Endothelial cell of umbilical vein (primary cell): Measurements from ENCODE around the gene UBE2C. TPM values are rescaled to one million over a fixed set of nuclear protein-coding genes. Genes with fewer than 3 reads are reported as not detected.

Experiments used
- BruUV-seq: library from RNA; stranded (reverse); fragments of 400-500 nt; replicated peaks from 2 replicates; lab custom pipeline; 2021; lab: Mats Ljungman, UMichigan
- CTCF ChIA-PET: fragments of 300-600, 350-600 bp; sonication (Branson Sonifier 250); formaldehyde crosslinking; loops from one replicate; lab custom pipeline; 2021; ENCODE audit warnings: antibody characterized with exemption, inconsistent platforms; lab: Charles Lee
- POLR2A ChIA-PET: fragments of 300-600, 350-600 bp; sonication (Branson Sonifier 250); formaldehyde crosslinking; loops from one replicate; lab custom pipeline; 2021; ENCODE audit warnings: antibody characterized with exemption, inconsistent platforms; lab: Charles Lee
- DNase-seq: peaks from one replicate; pipeline ENCODE4 v3.0.0-alpha.2; 2011; ENCODE audit warnings: low read depth, low spot score
- FAIRE-seq: peaks from 2 replicates; lab custom pipeline; 2011; peaks lifted over from hg19 to GRCh38; lab: Jason Lieb, UNC
- H2AFZ ChIP-seq: 2 replicates; pipeline ENCODE4 v1.6.0; 2012; ENCODE audit warnings: low read depth, low read length, control low read depth, inconsistent platforms
- H3K27ac ChIP-seq: 2 replicates; pipeline ENCODE4 v1.5.1; 2011; ENCODE audit warnings: low read depth, mild to moderate bottlenecking, control low read depth, low read length, moderate library complexity; ENCODE audit not compliant: insufficient read depth
- H3K27me3 ChIP-seq, 2 experiments: 2 replicates each; pipeline versions ENCODE4 v1.6.0 to v1.6.1; 2011; ENCODE audit warnings: low read length in 2 of 2, mixed read lengths in 1 of 2; ENCODE audit not compliant: control insufficient read depth in 2 of 2, insufficient read depth in 2 of 2
- H3K36me3 ChIP-seq, 2 experiments: 2 replicates in 1 of 2; 3 replicates in 1 of 2; pipeline ENCODE4 v1.5.1; 2011; ENCODE audit warnings: low read length in 2 of 2, mild to moderate bottlenecking in 1 of 2, moderate library complexity in 1 of 2; ENCODE audit not compliant: control insufficient read depth in 2 of 2, insufficient read depth in 2 of 2; ENCODE audit errors: extremely low read depth in 1 of 2
- H3K4me1 ChIP-seq: 3 replicates; pipeline ENCODE4 v1.5.1; 2011; ENCODE audit warnings: mild to moderate bottlenecking, low read length; ENCODE audit not compliant: control insufficient read depth, insufficient read depth; ENCODE audit errors: extremely low read depth
- H3K4me2 ChIP-seq: 2 replicates; pipeline ENCODE4 v1.6.1; 2011; ENCODE audit warnings: low read length, control low read depth, mixed read lengths; ENCODE audit not compliant: insufficient read depth
- H3K4me3 ChIP-seq, 3 experiments: fragments of 200-600 bp in 1 of 3; sonication (generic), shearing (Covaris generic) in 1 of 3; replicated peaks in 1 of 3; 2 replicates each; pipeline ENCODE4 v1.5.1; 2011 to 2016; ENCODE audit warnings: control low read depth in 3 of 3, low read length in 3 of 3, mild to moderate bottlenecking in 2 of 3, inconsistent platforms in 1 of 3, low read depth in 1 of 3, moderate library complexity in 1 of 3; ENCODE audit not compliant: insufficient read depth in 1 of 3
- H3K79me2 ChIP-seq: 2 replicates; pipeline ENCODE4 v1.6.0; 2012; ENCODE audit warnings: low read length, inconsistent platforms; ENCODE audit not compliant: control insufficient read depth, insufficient read depth
- H3K9ac ChIP-seq: replicated peaks from 2 replicates; pipeline ENCODE3; 2011; ENCODE audit warnings: low read length, control low read depth; ENCODE audit not compliant: insufficient read depth; ENCODE audit errors: extremely low read depth
- H3K9me1 ChIP-seq: replicated peaks from 3 replicates; pipeline ENCODE4 v1.6.0; 2011; ENCODE audit warnings: mild to moderate bottlenecking, low read length; ENCODE audit not compliant: control insufficient read depth, insufficient read depth; ENCODE audit errors: extremely low read depth
- H3K9me3 ChIP-seq: replicated peaks from 2 replicates; pipeline ENCODE4 v1.5.1; 2012; ENCODE audit warnings: low read length, inconsistent platforms; ENCODE audit not compliant: control insufficient read depth, insufficient read depth
- H4K20me1 ChIP-seq: replicated peaks from 2 replicates; pipeline ENCODE3; 2011; ENCODE audit warnings: mild to moderate bottlenecking, low read length; ENCODE audit not compliant: control insufficient read depth, insufficient read depth; ENCODE audit errors: extremely low read depth
- EZH2 ChIP-seq: IDR thresholded peaks from 2 replicates; pipeline ENCODE4 v1.6.1; 2012; ENCODE audit warnings: borderline replicate concordance, low read depth, mild to moderate bottlenecking, moderate library complexity, low read length, inconsistent platforms; ENCODE audit not compliant: severe bottlenecking
- FOS ChIP-seq: IDR thresholded peaks from 2 replicates; pipeline ENCODE4 v1.6.1; 2011; ENCODE audit warnings: mild to moderate bottlenecking, low read length, moderate library complexity, borderline replicate concordance; ENCODE audit not compliant: insufficient read depth
- GATA2 ChIP-seq: IDR thresholded peaks from 2 replicates; pipeline ENCODE4 v1.7.0; 2011; ENCODE audit warnings: low read depth, mild to moderate bottlenecking, moderate library complexity, mixed read lengths, low read length; ENCODE audit not compliant: insufficient read length, insufficient read depth
- JUN ChIP-seq: IDR thresholded peaks from 2 replicates; pipeline ENCODE4 v1.6.1; 2011; ENCODE audit warnings: borderline replicate concordance, low read depth; ENCODE audit not compliant: insufficient read length, insufficient read depth
- MYC ChIP-seq: IDR thresholded peaks from one replicate; pipeline ENCODE4 v1.6.1; 2011; ENCODE audit warnings: mild to moderate bottlenecking, low read depth, low read length
- POLR2A ChIP-seq: IDR thresholded peaks from 2 replicates; pipeline ENCODE4 v1.6.1; 2012; ENCODE audit warnings: low read depth, mild to moderate bottlenecking, control low read depth, low read length
- POLR2AphosphoS5 ChIP-seq: IDR thresholded peaks from 2 replicates; pipeline ENCODE4 v1.6.1; 2012; ENCODE audit warnings: low read depth, mild to moderate bottlenecking, control low read depth, low read length, moderate library complexity; ENCODE audit not compliant: insufficient read depth
- dilution Hi-C: fragments of 300-500 bp; cut with MboI; formaldehyde crosslinking; loops from one replicate; pipeline ENCODE4 v1.15.0; 2019; ENCODE audit warnings: low sequenced_read_pairs; ENCODE audit not compliant: extremely low pct_ligation_motif_present
- intact Hi-C: fragments of 100-400 bp; cut with micrococcal nuclease; formaldehyde crosslinking; loops from one replicate; pipeline ENCODE4 v1.10.0; 2022
- polyA plus RNA-seq, 4 experiments: library from polyadenylated mRNA; depleted of rRNA in 3 of 4; stranded (reverse) in 3 of 4; unstranded in 1 of 4; fragments of >200 nt; gene quantifications; 2 replicates each; pipeline versions ENCODE4 v1.2.1 to v1.2.3, GENCODE V29; 2011 to 2012; ENCODE audit warnings: missing spikeins in 1 of 4
- total RNA-seq: library from RNA; stranded (reverse); gene quantifications from 2 replicates; pipeline ENCODE4 v1.2.3, GENCODE V29; 2021
- TF ChIP-seq, protein P1 (sequence below), 2 donors: IDR thresholded peaks; 1 replicate in 1 of 2; 2 replicates in 1 of 2; pipeline ENCODE4 v1.5.1; 2011; ENCODE audit warnings: low read length in 2 of 2, mild to moderate bottlenecking in 2 of 2, moderate library complexity in 2 of 2, control low read depth in 1 of 2, inconsistent platforms in 1 of 2, low read depth in 1 of 2; ENCODE audit not compliant: insufficient read depth in 1 of 2; ENCODE audit errors: extremely low read depth in 1 of 2
- TF ChIP-seq, protein P2 (sequence below): IDR thresholded peaks from 2 replicates; pipeline ENCODE4 v1.6.1; 2011; ENCODE audit not compliant: insufficient read depth, insufficient read length

Gene UBE2C
- total and polyA plus RNA-seq, 2 donors (not counting 3 experiments of a cell fraction or from before 2014, with no cell fraction given): 129 to 130 TPM

DNA sequence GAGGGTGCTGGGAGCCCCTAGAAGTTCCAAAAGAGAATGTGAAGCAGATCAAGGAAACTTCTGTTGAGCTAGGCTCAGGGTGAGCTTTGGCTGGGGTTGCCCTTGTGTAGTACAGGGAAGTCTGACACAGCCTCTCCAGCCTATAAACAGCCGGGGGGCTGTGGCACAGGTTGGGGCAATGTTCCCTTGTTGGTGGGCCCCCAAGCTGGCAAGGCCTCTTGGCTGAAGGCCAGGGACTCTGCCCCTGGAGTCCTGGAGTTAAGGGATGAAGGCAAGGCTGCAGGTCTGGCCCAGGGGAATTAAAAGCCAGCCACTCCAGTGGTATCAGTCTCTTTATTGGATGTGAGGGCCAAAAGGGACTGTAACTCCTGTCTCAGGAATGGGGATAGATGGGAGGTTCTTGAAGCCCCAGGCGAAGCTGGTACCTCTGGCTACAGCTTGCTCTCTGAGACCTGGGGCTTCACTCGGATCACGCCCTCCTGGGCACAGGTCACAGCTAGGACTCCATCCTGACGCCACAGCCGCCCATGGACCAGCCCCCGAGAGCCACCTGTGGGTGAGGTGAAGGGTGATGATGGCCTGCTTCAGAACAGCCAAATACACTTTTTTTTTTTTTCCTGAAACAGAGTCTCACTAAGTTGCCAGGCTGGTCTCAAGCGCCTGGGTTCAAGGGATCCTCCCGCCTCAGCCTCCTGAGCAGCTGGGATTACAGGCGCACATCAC lies 29.1 kb downstream of the UBE2C start:
- POLR2A ChIA-PET: no interaction called here
- intact Hi-C loops: no loop called here
- Histone ChIP-seq H3K27me3 (no peaks in the 10 kb centered on the region), H3K9ac (no peak overlapping the region), H3K9me1 (no peaks in the 10 kb centered on the region), H3K4me2 (no peak overlapping the region), H3K36me3 (peaks cover 0 to 34% of the 10 kb centered on the region in 2 experiments), H4K20me1 (no peaks in the 10 kb centered on the region), H3K4me1 (peaks cover 6% of the 10 kb centered on the region), H3K4me3 (no peak overlapping the region), H2AFZ (no peak overlapping the region), H3K27ac (no peak overlapping the region), H3K79me2 (no peaks in the 10 kb centered on the region), H3K9me3 (no peaks in the 10 kb centered on the region)
- no TSS peak for BruUV-seq
- DNase-seq (no peak), FAIRE-seq (no peak)
- dilution Hi-C loops: no loop called here
- CTCF ChIA-PET: interaction anchor here (1.0 to 1.1 kb wide), 4 partner anchors 8 to 128 kb away, joined by 3 to 4 read pairs (median 3); no protein-coding TSS in a partner anchor
- TF ChIP-seq JUN (no peak), FOS (no peak), POLR2AphosphoS5 (no peak), GATA2 (no peak), POLR2A (no peak), EZH2 (no peak), MYC (no peak)
- TF ChIP-seq, protein P1, sequence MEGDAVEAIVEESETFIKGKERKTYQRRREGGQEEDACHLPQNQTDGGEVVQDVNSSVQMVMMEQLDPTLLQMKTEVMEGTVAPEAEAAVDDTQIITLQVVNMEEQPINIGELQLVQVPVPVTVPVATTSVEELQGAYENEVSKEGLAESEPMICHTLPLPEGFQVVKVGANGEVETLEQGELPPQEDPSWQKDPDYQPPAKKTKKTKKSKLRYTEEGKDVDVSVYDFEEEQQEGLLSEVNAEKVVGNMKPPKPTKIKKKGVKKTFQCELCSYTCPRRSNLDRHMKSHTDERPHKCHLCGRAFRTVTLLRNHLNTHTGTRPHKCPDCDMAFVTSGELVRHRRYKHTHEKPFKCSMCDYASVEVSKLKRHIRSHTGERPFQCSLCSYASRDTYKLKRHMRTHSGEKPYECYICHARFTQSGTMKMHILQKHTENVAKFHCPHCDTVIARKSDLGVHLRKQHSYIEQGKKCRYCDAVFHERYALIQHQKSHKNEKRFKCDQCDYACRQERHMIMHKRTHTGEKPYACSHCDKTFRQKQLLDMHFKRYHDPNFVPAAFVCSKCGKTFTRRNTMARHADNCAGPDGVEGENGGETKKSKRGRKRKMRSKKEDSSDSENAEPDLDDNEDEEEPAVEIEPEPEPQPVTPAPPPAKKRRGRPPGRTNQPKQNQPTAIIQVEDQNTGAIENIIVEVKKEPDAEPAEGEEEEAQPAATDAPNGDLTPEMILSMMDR (IDR thresholded peaks at IDR 0.05; ENCODE audit: extremely low read depth in 1 of 2, insufficient read depth in 1 of 2, low read depth in 1 of 2, low read length in 2 of 2): no peak
- TF ChIP-seq, protein P2, sequence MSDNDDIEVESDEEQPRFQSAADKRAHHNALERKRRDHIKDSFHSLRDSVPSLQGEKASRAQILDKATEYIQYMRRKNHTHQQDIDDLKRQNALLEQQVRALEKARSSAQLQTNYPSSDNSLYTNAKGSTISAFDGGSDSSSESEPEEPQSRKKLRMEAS: no peak
